GM19193 (cell line): ENCODE data around the gene HSD11B1.

ENCODE experiments used
- POLR2A ChIP-seq: IDR thresholded peaks from 4 replicates; pipeline ENCODE4 v1.6.1; 2011; ENCODE audit not compliant: insufficient read depth, insufficient read length; ENCODE audit errors: extremely low read depth

HSD11B1 gene

GRCh38 chr1:209736490-209737117 is 32.0 kb downstream of the HSD11B1 start:
- TF ChIP-seq POLR2A, result no peak

- TF ChIP-seq POLR2A, result no peak
Measured at GRCh38 chr1:209737118-209737505, 32.5 kb downstream of the HSD11B1 start.

- TF ChIP-seq POLR2A, result no peak
Measured at GRCh38 chr1:209738270-209738669, 33.6 kb downstream of the HSD11B1 start.

- TF ChIP-seq POLR2A, result no peak
Measured at GRCh38 chr1:209741193-209741592, 36.5 kb downstream of the HSD11B1 start.

GRCh38 chr1:209741889-209742288 is 37.2 kb downstream of the HSD11B1 start:
- TF ChIP-seq POLR2A, result no peak

GRCh38 chr1:209742409-209743144 is 37.9 kb downstream of the HSD11B1 start:
- TF ChIP-seq POLR2A, result no peak

- TF ChIP-seq POLR2A, result no peak
Measured at GRCh38 chr1:209743145-209743482, 38.5 kb downstream of the HSD11B1 start.

- TF ChIP-seq POLR2A, result no peak
Measured at GRCh38 chr1:209746451-209747165, 42.0 kb downstream of the HSD11B1 start.

- TF ChIP-seq POLR2A, result no peak
Measured at GRCh38 chr1:209747580-209748262, 43.1 kb downstream of the HSD11B1 start.

GRCh38 chr1:209748620-209749019 is 44.0 kb downstream of the HSD11B1 start:
- TF ChIP-seq POLR2A, result no peak

- TF ChIP-seq POLR2A, result no peak
Measured at GRCh38 chr1:209749205-209749604, 44.6 kb downstream of the HSD11B1 start.

GRCh38 chr1:209749670-209750323 is 45.2 kb downstream of the HSD11B1 start:
- TF ChIP-seq POLR2A, result no peak

- TF ChIP-seq POLR2A, result no peak
Measured at GRCh38 chr1:209751627-209752231, 47.1 kb downstream of the HSD11B1 start.

- no peak for TF ChIP-seq POLR2A
Measured at GRCh38 chr1:209752890-209753289, 48.2 kb downstream of the HSD11B1 start.
